Erythroblast (primary cell): ENCODE results near the gene WDR64.

Experiments used
- GATA1 ChIP-seq: IDR thresholded peaks from 2 replicates; pipeline ENCODE4 v1.6.1; 2011; ENCODE audit warnings: low read depth, mild to moderate bottlenecking, control low read depth, low read length, moderate library complexity
- POLR2A ChIP-seq: IDR thresholded peaks from 2 replicates; pipeline ENCODE4 v1.6.1; 2011; ENCODE audit warnings: mild to moderate bottlenecking, low read length

DNA sequence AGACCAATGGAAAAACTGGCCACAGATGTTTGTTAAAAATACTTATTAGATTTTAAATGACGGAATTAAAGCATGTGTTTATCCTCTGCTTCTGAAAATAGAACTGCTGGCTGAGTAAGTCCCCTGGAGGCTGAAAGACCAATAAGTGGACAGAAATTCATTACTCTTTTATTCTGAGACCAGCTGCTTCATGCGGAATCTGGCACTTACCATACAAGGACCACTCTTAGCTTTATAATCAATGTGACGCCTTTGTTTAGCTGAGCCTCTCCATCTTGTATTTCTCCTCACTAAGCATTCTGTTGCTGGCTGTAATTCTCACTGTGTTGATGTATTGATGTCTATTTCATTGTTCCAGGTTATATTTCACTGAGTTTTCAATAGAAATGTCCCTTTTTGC, 189.6 kb downstream of the WDR64 start:
- TF ChIP-seq POLR2A: no peak
- TF ChIP-seq GATA1: no peak
